Measurements from ENCODE around the gene GNGT2. TPM values are rescaled to one million over a fixed set of nuclear protein-coding genes. Genes with fewer than 3 reads are reported as not detected.
"Not testable (repeated sequence)": the region's sequence is repeated elsewhere in the genome, so short reads cannot be mapped to it uniquely, and the experiment has no call there.

Gene GNGT2
- total RNA-seq, 1 donor from 2014 or later: not detected

- no peak for DNase-seq (ENCODE audit: low read depth)
Measured at GRCh38 chr17:49213399-49213798, 3.0 kb upstream of the GNGT2 start.

GRCh38 chr17:49209061-49209571 is 1.3 kb downstream of the GNGT2 start:
- no peak for DNase-seq (ENCODE audit: low read depth)

DNA sequence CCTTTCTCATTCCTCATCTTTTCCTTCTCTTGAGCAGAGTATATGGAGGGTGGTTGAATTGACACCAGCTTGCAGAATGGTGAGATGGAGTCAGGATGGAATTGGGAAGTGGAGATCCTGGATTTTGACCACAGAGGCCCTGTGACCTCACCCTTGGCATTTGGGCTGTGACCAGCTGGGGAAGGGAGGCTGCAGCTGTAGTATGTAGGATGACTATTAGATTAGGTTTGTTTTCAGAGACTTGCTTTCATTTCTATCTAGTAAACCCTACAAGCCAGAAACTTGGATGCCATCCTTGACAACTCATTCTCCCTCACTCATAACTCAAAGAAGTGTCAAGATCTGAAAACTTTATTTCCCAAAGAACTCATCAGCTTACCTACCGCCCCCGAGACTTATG is 5.9 kb downstream of the GNGT2 start:
- DNase-seq (ENCODE audit: low read depth): peak; percentile 37

DNA sequence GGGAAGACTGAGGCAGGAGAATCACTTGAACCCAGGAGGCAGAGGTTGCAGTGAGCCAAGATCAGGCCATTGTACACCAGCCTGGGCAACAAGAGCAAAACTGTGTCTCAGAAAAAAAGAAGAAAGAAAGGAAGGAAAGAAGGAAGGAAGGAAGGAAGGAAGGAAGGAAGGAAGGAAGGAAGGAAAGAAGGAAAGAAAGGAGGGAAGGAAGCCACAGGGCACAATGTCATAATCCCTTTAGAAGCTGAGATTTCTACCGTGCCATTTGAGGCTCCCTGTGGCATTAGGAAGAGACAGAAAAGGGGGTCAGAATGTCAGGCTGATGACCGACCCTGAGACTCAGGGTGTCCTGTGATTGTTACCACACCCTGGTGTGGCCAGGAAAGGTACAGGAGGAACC is 6.6 kb downstream of the GNGT2 start:
- no peak for DNase-seq (ENCODE audit: low read depth)

- peak; percentile 18 for DNase-seq (ENCODE audit: low read depth)
Measured at GRCh38 chr17:49201481-49201927, 8.9 kb downstream of the GNGT2 start.

GRCh38 chr17:49200423-49201083 is 9.8 kb downstream of the GNGT2 start:
- DNase-seq (ENCODE audit: low read depth): no peak

GRCh38 chr17:49198211-49198610 is 12.2 kb downstream of the GNGT2 start:
- no peak for DNase-seq (ENCODE audit: low read depth)

DNA sequence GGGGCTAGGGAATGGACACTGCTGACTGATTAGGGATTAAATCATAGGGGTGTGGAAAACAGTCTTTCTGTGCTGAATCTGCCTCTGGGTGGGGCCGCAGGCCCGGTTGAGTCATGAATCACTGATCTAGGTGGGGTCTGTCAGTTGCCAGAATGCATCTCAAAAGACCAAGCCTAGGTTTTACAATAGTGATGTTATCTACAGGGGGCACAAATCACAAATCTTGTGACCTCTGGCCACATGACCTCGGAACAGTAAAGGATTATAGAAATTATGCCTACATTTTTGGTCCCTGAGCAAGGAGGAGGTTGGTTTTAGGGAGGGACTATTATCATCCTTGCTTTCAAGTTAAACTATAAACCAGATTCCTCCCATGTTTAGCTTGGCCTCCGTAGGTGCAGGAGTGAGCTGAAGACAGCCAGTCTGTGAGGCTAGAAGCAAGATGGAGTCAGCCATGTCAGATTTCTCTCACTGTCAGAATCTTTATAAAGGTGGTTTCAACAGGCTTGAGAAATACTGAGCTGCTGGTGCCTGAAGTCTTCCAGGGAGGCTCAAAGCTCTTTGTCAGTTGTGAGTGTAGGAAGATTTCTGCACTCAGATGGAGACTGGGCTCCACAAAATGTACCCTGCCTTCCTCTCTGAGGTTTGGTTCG is 12.9 kb downstream of the GNGT2 start:
- no peak for DNase-seq (ENCODE audit: low read depth)

GRCh38 chr17:49196520-49196919 is 13.9 kb downstream of the GNGT2 start:
- no peak for DNase-seq (ENCODE audit: low read depth)

GRCh38 chr17:49195751-49196150 is 14.6 kb downstream of the GNGT2 start:
- no peak for DNase-seq (ENCODE audit: low read depth)

- DNase-seq (ENCODE audit: low read depth): no peak
Measured at GRCh38 chr17:49194297-49194607, 16.1 kb downstream of the GNGT2 start.

DNA sequence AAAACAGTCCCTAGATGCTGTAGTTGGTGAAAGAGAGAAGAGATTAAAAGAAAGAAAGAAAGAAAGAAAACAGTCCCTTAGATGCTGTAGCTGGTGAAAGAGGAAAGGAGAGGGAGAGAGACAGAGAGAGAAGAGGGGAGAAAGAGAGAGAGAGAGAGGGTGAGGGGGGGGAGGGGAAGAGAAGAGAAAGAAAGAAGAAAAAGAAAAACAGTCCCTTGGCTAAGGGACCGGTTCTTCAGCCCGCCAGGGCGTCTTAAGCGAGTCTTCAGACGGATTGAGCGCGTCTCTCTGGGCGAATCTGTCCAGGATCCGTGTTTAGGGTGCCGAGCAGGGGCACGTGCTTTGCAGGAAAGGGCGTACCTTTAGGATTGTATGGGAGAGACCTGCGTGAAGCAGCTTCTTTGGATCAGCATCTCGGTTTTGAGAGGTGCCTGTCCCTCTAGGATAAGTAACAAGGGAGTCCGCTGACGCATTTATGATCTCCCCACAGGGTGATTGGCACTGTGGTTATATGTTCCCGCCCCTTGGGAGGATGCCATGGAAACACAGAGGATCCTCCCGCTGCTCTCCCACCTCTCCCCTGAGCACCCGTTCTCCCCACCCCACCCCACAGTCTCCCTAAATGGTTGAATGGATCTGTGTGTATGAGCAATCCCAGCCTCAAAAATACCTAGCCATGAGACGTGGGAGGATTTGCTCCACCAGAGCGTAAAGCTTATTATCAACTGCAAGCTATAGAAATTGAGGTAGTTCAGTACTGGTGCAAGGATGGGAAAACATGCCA is 16.7 kb downstream of the GNGT2 start:
- no peak for DNase-seq (ENCODE audit: low read depth)

DNA sequence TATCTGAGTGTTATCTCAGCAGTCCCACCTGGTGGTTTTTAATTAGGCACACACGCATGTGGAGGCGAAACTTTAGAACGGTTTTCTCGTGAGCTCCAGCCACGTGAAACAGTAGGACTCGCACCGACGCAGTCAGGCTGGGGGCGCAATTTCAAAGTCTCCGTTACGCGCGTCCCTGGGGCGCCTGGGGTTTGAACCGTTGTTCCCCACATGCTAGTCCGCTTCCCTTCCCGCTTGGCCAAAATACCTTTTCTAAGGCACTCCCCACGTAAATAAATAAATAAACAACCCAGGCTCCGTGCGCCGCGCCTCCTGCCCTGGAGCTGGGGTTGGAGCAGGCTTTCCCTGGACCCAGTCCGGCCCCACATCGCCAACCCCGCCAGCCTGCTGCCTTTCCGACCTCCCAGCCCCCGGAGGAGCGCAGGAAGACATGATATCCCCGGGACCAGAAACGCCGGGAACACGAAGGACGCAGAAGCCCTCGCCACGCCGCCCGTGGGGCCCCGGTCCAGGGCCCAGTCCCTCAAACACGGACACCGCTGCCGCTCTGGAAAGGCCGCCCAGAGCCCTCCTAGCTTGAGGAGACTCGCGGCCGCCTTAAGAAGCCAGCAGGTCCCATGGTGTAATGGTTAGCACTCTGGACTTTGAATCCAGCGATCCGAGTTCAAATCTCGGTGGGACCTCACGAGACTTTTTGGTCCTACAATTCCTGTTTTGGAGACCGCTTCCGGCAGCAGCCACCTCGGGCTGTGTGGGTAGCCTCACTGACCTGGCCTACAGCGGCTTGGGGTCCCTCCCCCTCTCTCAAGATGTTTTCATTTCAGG is 18.2 kb downstream of the GNGT2 start:
- DNase-seq (ENCODE audit: low read depth): peak; percentile 93

- no peak for DNase-seq (ENCODE audit: low read depth)
Measured at GRCh38 chr17:49191409-49191916, 18.9 kb downstream of the GNGT2 start.

DNA sequence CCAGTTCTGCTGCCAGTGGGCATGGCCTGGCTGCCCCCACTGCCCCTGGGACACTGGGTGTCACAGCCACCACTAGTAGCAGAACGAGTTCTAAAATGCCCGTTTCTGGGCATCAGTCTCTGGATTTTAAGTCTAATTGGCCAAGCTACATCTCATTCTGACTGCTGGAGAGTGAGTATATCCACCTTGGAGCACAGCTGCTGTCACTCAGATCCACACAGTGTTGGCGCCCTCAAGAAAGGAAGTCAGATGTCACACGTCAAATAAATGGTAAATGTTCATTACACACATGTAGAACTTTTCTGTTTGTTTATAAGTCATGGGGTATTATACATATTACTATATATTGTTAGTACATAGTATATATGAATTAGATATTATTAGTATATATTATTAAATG is 19.4 kb downstream of the GNGT2 start:
- DNase-seq (ENCODE audit: low read depth): no peak

DNA sequence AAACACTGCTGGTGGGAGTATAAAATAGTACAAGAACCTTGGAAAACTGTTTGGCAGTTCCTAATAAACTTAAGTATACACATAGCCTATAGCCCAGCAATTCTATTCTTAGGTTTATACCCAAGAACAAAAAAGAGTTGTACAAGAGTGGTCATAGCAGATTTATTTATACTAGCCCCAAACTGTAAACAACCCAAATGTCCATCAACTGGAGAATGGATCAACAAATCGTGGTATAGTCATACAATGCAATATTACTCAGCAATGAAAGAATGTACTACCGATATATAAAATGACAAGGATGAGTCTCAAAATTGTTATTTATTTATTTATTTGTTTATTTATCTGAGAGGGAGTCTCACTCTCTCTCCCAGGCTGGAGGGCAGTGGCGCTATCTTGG is 23.1 kb downstream of the GNGT2 start:
- no peak for DNase-seq (ENCODE audit: low read depth)

DNA sequence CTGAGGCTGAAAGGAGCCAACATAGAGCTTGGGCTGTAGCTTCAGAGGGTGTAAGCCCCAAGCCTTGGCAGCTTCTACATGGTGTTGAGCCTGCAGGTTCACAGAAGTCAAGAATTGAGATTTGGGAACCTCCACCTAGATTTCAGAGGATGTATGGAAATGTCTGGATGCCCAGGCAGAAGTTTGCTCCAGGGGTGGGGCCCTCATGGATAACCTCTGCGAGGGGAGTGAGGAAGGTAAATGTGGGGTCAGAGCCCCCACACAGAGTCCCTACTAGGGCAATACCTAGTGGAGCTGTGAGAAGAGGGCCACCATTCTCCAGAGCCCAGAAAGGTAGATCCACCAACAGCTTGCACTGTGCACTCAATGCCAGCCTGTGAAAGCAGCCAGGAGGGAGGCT is 25.0 kb downstream of the GNGT2 start:
- DNase-seq (ENCODE audit: low read depth): not testable (repeated sequence)

- not testable (repeated sequence) for DNase-seq (ENCODE audit: low read depth)
Measured at GRCh38 chr17:49184522-49184921, 25.9 kb downstream of the GNGT2 start.

DNA sequence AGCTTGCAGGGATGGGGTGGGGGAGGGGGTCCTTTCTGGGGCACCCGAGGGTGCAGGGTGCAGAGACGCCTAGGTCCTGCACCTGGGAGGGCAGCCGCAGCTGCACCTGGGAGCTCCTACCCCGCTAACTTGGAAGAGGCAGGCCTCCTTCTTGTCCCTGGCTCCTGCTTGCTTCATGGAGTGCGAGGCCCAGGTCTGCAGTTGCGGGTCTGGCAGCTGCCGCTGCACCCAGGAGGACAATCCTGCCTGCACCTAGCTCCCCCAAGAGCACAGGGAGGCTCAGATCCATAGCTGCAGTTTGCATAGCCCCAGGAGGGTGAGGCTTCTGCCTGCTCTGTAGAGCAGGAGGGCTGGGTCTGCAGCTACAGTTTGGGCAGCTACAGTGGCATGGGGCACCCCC is 26.6 kb downstream of the GNGT2 start:
- no peak for DNase-seq (ENCODE audit: low read depth)

DNA sequence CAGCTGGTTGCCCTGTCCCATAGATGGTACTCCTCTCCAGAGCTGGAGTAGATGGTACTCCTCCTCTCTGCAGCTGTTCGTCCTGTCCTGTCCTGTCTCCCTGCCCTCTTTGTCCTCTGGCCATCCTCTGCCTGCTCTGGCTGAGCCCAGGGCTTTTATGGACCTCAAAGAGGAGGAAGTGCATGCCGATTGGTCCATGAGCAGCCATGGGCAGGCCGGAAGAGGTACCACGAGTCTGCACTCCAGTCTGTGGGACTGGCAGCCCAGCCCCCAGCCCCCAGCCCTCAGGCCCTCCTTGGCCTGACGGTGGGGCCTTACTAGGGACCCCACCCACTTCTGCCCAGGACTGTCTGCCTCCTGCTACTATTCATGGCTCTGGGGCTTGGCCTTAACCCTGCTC is 27.0 kb downstream of the GNGT2 start:
- no peak for DNase-seq (ENCODE audit: low read depth)

DNA sequence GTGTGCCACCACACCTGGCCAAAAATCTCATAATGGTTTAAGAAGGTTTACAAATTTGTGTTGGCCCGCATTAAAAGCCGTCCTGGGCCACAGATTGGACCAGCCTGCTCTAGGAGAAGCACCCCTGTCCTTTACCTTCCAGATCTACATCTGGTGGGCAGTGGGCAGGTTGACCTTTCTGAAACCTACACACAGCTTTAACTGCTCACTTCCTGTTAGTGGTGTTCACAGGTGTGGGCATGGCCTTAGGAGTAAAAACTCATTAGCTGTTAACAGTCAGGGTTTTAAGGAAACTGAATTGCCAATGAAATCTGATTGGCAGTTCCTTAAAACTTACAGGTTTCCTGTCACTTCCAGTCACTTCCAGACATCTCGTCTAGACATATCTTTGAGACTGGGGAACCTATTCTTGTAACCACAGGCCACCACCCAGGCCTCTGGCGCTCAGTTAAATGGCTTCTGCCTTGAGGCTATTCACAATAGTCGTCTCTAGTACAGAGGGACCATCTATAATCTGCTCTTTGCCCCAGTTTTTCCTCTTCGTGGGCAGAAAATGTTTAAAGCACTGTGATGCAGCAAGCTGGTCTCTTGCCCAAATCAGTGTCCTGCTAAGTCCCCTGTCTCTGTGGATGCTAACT is 29.3 kb downstream of the GNGT2 start:
- DNase-seq (ENCODE audit: low read depth): no peak

Data from myocyte (in vitro differentiated cells).